Occipital lobe (tissue), 2 donors: Measurements from ENCODE around the gene PRDM15. TPM values are rescaled to one million over a fixed set of nuclear protein-coding genes. Genes with fewer than 3 reads are reported as not detected.

ENCODE experiments used
- DNase-seq: peaks from one replicate; lab custom pipeline; 2025; lab: John Stamatoyannopoulos, UW
- total RNA-seq: library from RNA; depleted of rRNA; stranded (reverse); fragments of >200 nt; gene quantifications from one replicate; pipeline ENCODE4 v1.2.3, GENCODE V29; 2014

PRDM15 gene
- total RNA-seq, 1 donor from 2014 or later, result 6.7 TPM

- DNase-seq, result no peak
These were observed 14.7 kb downstream of the PRDM15 start for GRCh38 chr21:41864311-41865001.

GRCh38 chr21:41863439-41863740 is 15.8 kb downstream of the PRDM15 start:
- DNase-seq, result no peak

- DNase-seq, result no peak
These were observed 17.2 kb downstream of the PRDM15 start for GRCh38 chr21:41861987-41862386.

GRCh38 chr21:41861255-41861654 is 17.9 kb downstream of the PRDM15 start:
- no peak for DNase-seq

- no peak for DNase-seq
These were observed 19.7 kb downstream of the PRDM15 start for GRCh38 chr21:41859297-41859980.

- no peak for DNase-seq
These were observed 20.5 kb downstream of the PRDM15 start for GRCh38 chr21:41858466-41859296.

- DNase-seq, result no peak
These were observed 21.3 kb downstream of the PRDM15 start for GRCh38 chr21:41857771-41858300.

GRCh38 chr21:41856572-41856971 is 22.6 kb downstream of the PRDM15 start:
- no peak for DNase-seq

GRCh38 chr21:41854426-41854995 is 24.6 kb downstream of the PRDM15 start:
- DNase-seq, result no peak

GRCh38 chr21:41852929-41853320 is 26.2 kb downstream of the PRDM15 start:
- DNase-seq, result no peak

GRCh38 chr21:41852151-41852928 is 26.8 kb downstream of the PRDM15 start:
- DNase-seq, result no peak

- DNase-seq, result no peak
These were observed 27.9 kb downstream of the PRDM15 start for GRCh38 chr21:41851090-41851790.

- DNase-seq, result no peak
These were observed 29.1 kb downstream of the PRDM15 start for GRCh38 chr21:41850085-41850484.

- DNase-seq, result no peak
These were observed 30.1 kb downstream of the PRDM15 start for GRCh38 chr21:41848958-41849580.

- no peak for DNase-seq
These were observed 30.6 kb downstream of the PRDM15 start for GRCh38 chr21:41848533-41848932.

- DNase-seq, result no peak
These were observed 31.9 kb downstream of the PRDM15 start for GRCh38 chr21:41847066-41847804.

GRCh38 chr21:41846536-41846935 is 32.6 kb downstream of the PRDM15 start:
- no peak for DNase-seq

- DNase-seq, result no peak
These were observed 33.2 kb downstream of the PRDM15 start for GRCh38 chr21:41846033-41846317.

- no peak for DNase-seq
These were observed 33.7 kb downstream of the PRDM15 start for GRCh38 chr21:41845310-41846032.
